Occipital lobe (tissue), 2 donors: ENCODE data around the gene CPZ. TPM values are rescaled to one million over a fixed set of nuclear protein-coding genes. Genes with fewer than 3 reads are reported as not detected.
"Not testable (repeated sequence)": the region's sequence is repeated elsewhere in the genome, so short reads cannot be mapped to it uniquely, and the experiment has no call there.

Experiments used
- DNase-seq: peaks from one replicate; lab custom pipeline; 2025; lab: John Stamatoyannopoulos, UW
- total RNA-seq: library from RNA; depleted of rRNA; stranded (reverse); fragments of >200 nt; gene quantifications from one replicate; pipeline ENCODE4 v1.2.3, GENCODE V29; 2014

Gene CPZ
- total RNA-seq, 1 donor from 2014 or later, result 3.9 TPM

- not testable (repeated sequence) for DNase-seq
Observed at GRCh38 chr4:8635897-8636554, 43.5 kb downstream of the CPZ start.

GRCh38 chr4:8637456-8637984 lies 45.0 kb downstream of the CPZ start:
- DNase-seq, result no peak

GRCh38 chr4:8639021-8639420 lies 46.5 kb downstream of the CPZ start:
- no peak for DNase-seq

- DNase-seq, result no peak
Observed at GRCh38 chr4:8639777-8640720, 47.5 kb downstream of the CPZ start.

GRCh38 chr4:8640816-8641215 lies 48.3 kb downstream of the CPZ start:
- no peak for DNase-seq

- DNase-seq, result no peak
Observed at GRCh38 chr4:8641256-8641655, 48.7 kb downstream of the CPZ start.

- no peak for DNase-seq
Observed at GRCh38 chr4:8641931-8642650, 49.5 kb downstream of the CPZ start.

GRCh38 chr4:8642651-8643321 lies 50.2 kb downstream of the CPZ start:
- DNase-seq, result no peak

- no peak for DNase-seq
Observed at GRCh38 chr4:8643441-8643840, 50.9 kb downstream of the CPZ start.

- DNase-seq, result no peak
Observed at GRCh38 chr4:8643986-8644385, 51.4 kb downstream of the CPZ start.

GRCh38 chr4:8644461-8644891 lies 51.9 kb downstream of the CPZ start:
- DNase-seq, result no peak

GRCh38 chr4:8644966-8645752 lies 52.6 kb downstream of the CPZ start:
- DNase-seq, result no peak

GRCh38 chr4:8645753-8646124 lies 53.2 kb downstream of the CPZ start:
- no peak for DNase-seq

- no peak for DNase-seq
Observed at GRCh38 chr4:8646296-8647093, 53.9 kb downstream of the CPZ start.

- DNase-seq, result no peak
Observed at GRCh38 chr4:8647094-8647570, 54.6 kb downstream of the CPZ start.

GRCh38 chr4:8647626-8648025 lies 55.1 kb downstream of the CPZ start:
- DNase-seq, result no peak

GRCh38 chr4:8648296-8648695 lies 55.7 kb downstream of the CPZ start:
- DNase-seq, result no peak

- DNase-seq, result no peak
Observed at GRCh38 chr4:8648816-8649630, 56.5 kb downstream of the CPZ start.
